Psoas muscle (tissue), 8 donors: ENCODE data around the gene CHAD. TPM values are rescaled to one million over a fixed set of nuclear protein-coding genes. Genes with fewer than 3 reads are reported as not detected.
A peak's percentile ranks its signal among the peaks of the same experiment; 100 is the strongest.
"Not testable (repeated sequence)": the region's sequence is repeated elsewhere in the genome, so short reads cannot be mapped to it uniquely, and the experiment has no call there.

Experiments
- ATAC-seq, 4 donors: fragments of 200-7000 bp; cut with Tn5 transposase; one replicate each; pipeline ENCODE4 v1.9.1; 2020; ENCODE audit warnings: moderate library complexity in 3 of 4, mild to moderate bottlenecking in 2 of 4
- DNase-seq, 2 donors: peaks; one replicate each; pipeline ENCODE4 v3.0.0-alpha.2; 2020
- H3K27ac ChIP-seq: fragments of 200-600 bp; one replicate; pipeline ENCODE4 v1.8.0; 2022
- H3K27me3 ChIP-seq, 3 donors: fragments of 200-600 bp in 1 of 3; one replicate each; pipeline versions ENCODE4 v1.6.1 to v1.8.0; 2013 to 2022; ENCODE audit warnings: low read length in 2 of 3, mild to moderate bottlenecking in 2 of 3, moderate library complexity in 1 of 3; ENCODE audit not compliant: insufficient read depth in 3 of 3
- H3K36me3 ChIP-seq, 2 donors: fragments of 200-600 bp in 1 of 2; one replicate each; pipeline versions ENCODE4 v1.6.1 to v1.8.0; 2013 to 2022; ENCODE audit warnings: low read depth in 1 of 2, mild to moderate bottlenecking in 1 of 2, moderate library complexity in 1 of 2; ENCODE audit not compliant: insufficient read depth in 1 of 2
- H3K4me1 ChIP-seq: fragments of 200-600 bp; one replicate; pipeline ENCODE4 v1.8.0; 2022
- H3K4me3 ChIP-seq: fragments of 200-600 bp; one replicate; pipeline ENCODE4 v1.8.0; 2022; ENCODE audit warnings: mild to moderate bottlenecking
- H3K9me3 ChIP-seq: fragments of 200-600 bp; one replicate; pipeline ENCODE4 v1.8.0; 2022
- WGBS, 3 donors: extraction: QIAGEN DNeasy Blood & Tissue Kit; methylation state at CpG; one replicate each; pipeline versions ENCODE4 v1.1.6 to v1.1.7; 2013; 5-methylcytosine and 5-hydroxymethylcytosine counted together
- intact Hi-C, 2 donors: fragments of 100-400 bp; cut with DNase I; formaldehyde crosslinking; loops; one replicate each; pipeline versions ENCODE4 v1.11.0 to v1.14.2; 2022
- polyA plus RNA-seq, 3 donors: library from polyadenylated mRNA; stranded (reverse); fragments of 200-250 nt; gene quantifications; one replicate each; pipeline ENCODE4 v1.2.3, GENCODE V29; 2013
- total RNA-seq, 4 donors: library from RNA; stranded (reverse); fragmentation: NEBNext Ultra II Directional in 2 of 4; extraction: Animal tissue kit (Norgen Biotek cat#: 25700) in 2 of 4; gene quantifications; one replicate each; pipeline versions ENCODE4 v1.2.1 to v1.2.4, GENCODE V29; 2021 to 2023
- TF ChIP-seq, protein P1 (sequence below): fragments of 200-600 bp; IDR thresholded peaks from one replicate; pipeline ENCODE4 v1.8.0; 2022; ENCODE audit warnings: antibody characterized with exemption
- donor health status: healthy with polysubstance abuse.
- donor health status: DM: no; HTN: no; CAD: no; lungs with moderate emphysema.
- donor health status: Bipolar disorder and iron deficiency.
- donor health status: healthy.
- donor health status: DM: yes; HTN: yes; CAD: no.
- donor health status: DM: no; HTN: no; CAD: no.
- donor health status: DM: no; HTN: no; CAD: no.
- donor health status: DM: yes; HTN: yes; CAD: no.

CHAD gene
- total and polyA plus RNA-seq, 7 donors: 0.09 to 0.76 (median 0.42) TPM; not detected in 2

DNA sequence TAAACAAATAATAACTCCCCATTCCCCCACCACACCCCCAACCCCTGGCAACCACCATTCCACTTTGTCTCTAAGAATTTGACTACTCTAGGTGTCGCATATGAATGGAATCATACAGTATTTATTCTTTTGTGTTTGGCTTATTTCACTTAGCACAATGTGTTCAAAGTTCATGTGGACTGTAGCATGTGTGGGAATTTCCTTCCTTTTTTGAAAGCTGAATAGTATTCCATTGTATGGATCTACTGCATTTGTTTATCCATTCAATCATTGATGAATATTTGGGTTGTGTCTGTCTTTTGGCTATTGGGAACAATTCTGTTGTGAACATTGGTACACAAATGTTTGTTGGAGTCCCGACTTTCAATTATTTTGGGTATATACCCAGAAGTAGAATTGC, 45.9 kb downstream of the CHAD start:
- Histone ChIP-seq H3K27ac (no peak overlapping the region), H3K9me3 (no peaks in the 10 kb centered on the region), H3K27me3 (no peaks in the 10 kb centered on the region), H3K36me3 (no peaks in the 10 kb centered on the region), H3K4me1 (peaks cover 16% of the 10 kb centered on the region), H3K4me3 (no peak overlapping the region)
- WGBS, 3 donors: 92 to 97% (median 95%) methylated on average over 2 of the region's 2 CpGs
- ATAC-seq: no peak
- no peak for DNase-seq
- intact Hi-C loops: no loop called here
- TF ChIP-seq, protein P1, sequence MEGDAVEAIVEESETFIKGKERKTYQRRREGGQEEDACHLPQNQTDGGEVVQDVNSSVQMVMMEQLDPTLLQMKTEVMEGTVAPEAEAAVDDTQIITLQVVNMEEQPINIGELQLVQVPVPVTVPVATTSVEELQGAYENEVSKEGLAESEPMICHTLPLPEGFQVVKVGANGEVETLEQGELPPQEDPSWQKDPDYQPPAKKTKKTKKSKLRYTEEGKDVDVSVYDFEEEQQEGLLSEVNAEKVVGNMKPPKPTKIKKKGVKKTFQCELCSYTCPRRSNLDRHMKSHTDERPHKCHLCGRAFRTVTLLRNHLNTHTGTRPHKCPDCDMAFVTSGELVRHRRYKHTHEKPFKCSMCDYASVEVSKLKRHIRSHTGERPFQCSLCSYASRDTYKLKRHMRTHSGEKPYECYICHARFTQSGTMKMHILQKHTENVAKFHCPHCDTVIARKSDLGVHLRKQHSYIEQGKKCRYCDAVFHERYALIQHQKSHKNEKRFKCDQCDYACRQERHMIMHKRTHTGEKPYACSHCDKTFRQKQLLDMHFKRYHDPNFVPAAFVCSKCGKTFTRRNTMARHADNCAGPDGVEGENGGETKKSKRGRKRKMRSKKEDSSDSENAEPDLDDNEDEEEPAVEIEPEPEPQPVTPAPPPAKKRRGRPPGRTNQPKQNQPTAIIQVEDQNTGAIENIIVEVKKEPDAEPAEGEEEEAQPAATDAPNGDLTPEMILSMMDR: no peak

DNA sequence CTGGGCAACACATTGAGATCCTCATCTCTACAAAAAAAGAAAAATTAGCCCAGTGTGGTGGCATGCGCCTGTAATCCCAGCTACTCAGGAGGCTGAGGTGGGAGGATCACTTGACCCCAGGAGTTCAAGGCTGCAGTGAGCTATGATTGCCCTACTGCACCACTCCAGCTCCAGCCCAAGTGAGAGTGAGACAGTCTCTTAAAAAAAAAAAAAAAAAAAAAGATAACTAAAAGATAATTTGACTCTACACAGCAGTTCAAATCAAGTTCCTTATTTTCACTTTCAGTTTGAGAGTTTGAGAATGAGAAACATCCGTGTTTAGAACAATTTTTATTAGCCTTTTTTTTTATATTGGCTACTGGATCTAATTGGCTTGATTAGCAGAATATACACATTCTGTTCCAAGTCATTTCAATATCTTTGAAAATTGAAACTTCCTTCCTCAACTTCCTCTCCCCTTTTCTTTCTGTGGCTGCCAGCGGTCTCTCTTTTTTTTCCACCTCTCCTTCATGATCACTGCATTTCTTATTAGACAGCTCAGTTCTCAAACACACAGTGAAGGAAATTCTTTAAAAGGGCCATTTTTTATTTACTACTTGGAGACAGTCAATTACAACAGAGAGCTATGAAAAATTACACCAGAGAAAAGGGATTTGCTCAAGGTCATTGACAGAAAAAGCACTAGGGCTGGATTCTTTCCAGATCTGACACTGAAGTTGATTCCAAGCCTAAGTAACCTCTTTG, 47.2 kb downstream of the CHAD start:
- DNase-seq: no peak
- Histone ChIP-seq H3K27me3 (no peaks in the 10 kb centered on the region), H3K27ac (peak overlapping the region; percentile 50), H3K36me3 (no peaks in the 10 kb centered on the region), H3K9me3 (no peaks in the 10 kb centered on the region), H3K4me1 (peaks cover 7% of the 10 kb centered on the region), H3K4me3 (peak overlapping the region; percentile 50)
- 45 to 60% (median 51%) methylated on average over 3 of the region's 3 CpGs for WGBS, 3 donors
- no peak for ATAC-seq
- intact Hi-C loops: no loop called here
- TF ChIP-seq, protein P1: no peak

DNA sequence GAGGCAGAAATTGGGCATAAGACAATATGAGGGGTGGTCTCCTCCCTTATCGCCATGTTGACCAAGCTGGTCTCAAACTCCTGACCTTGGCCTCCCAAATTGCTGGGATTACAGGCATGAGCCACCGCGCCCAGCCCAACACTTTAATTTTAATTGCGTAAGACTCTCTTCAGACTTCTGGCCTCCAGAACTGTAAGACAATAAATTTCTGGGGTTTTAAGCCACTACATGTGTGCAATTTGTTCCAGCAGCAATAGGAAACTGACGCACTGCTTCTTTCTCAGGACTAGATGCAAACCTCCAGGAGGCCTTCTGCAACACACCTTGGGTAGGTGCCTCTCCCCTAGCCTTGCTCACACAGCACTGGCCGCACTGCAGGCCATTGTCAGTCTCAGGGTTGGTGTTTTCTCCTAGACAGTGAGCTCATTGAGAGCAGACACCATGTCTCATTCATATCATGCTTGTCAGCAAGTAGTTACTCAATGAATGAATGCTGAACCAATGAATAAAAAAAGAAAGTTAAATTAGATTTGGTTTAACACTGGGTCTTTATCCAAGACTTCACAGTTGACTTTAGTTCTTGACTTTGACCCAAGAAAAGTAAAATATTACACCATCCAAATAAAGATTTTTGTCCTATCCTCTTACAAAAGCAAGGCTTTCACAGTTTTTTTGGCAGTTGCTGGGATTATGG, 48.1 kb downstream of the CHAD start:
- no peaks in the 10 kb centered on the region for H3K27me3 ChIP-seq
- no peak overlapping the region for H3K27ac ChIP-seq
- ATAC-seq (peak in 3 of 4 donors; percentile 28 to 73 (median 33)), DNase-seq (no peak)
- H3K9me3 ChIP-seq: no peaks in the 10 kb centered on the region
- intact Hi-C loops: no loop called here
- H3K4me1 ChIP-seq: peaks cover 7% of the 10 kb centered on the region
- H3K36me3 ChIP-seq: no peaks in the 10 kb centered on the region
- TF ChIP-seq, protein P1: no peak
- 76 to 93% (median 80%) methylated on average over 6 of the region's 6 CpGs for WGBS, 3 donors
- H3K4me3 ChIP-seq: no peak overlapping the region

DNA sequence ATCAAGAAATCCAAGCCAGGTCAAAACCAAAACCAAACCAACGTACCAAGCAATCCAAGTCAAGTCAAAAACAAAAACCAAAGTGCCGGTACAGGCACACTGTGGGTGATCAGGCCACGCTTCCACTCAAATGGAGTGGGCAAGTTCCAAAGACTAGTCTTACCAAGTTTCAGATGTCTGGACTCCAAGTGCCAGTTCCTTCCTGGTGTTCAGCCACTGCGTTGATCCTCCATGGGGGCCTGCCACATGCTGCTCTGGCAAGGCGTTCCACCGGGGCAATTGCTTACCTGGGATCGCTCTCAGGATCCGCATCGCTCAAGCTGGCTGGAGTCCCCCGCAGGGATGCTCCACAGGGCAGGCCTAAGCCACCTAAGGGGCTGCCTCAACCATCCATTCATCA, 49.1 kb downstream of the CHAD start:
- H3K36me3 ChIP-seq, H3K4me1 ChIP-seq, ATAC-seq, H3K27me3 ChIP-seq, intact Hi-C loops, H3K4me3 ChIP-seq, H3K27ac ChIP-seq, DNase-seq, H3K9me3 ChIP-seq: not testable (repeated sequence)
- 77 to 95% (median 82%) methylated on average over 10 of the region's 10 CpGs for WGBS, 3 donors

DNA sequence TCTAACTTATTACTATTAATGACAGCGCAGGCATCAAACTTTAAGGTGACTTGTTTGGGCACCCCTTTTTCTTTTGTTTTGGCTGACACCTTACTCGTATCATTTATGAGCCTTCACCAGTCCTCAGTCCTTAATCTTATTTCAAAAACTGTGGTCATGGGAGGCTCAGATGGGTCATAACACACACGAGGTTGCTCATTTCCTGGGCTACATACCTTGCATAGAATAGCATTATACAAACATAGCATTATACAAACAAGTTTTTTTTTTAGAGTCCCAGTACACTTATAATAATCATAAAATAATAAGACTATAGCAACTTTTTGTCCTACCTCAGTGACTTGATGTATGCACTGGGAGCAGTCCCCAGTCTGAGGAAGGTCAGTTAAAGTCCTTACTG, 53.9 kb downstream of the CHAD start:
- Histone ChIP-seq H3K4me1 (no peaks in the 10 kb centered on the region), H3K27me3 (no peaks in the 10 kb centered on the region), H3K36me3 (no peaks in the 10 kb centered on the region), H3K9me3 (no peaks in the 10 kb centered on the region), H3K27ac (no peak overlapping the region), H3K4me3 (no peak overlapping the region)
- TF ChIP-seq, protein P1: no peak
- no peak for ATAC-seq
- intact Hi-C loops: no loop called here
- 75 to 83% (median 77%) methylated on average over 3 of the region's 3 CpGs for WGBS, 3 donors
- DNase-seq: no peak
